HepG2 (cell line): Measurements from ENCODE around the gene RPS28. TPM values are rescaled to one million over a fixed set of nuclear protein-coding genes. Genes with fewer than 3 reads are reported as not detected.

Experiments
- ASH2L ChIP-seq: fragments of 300-600, 200-600 bp; sonication (generic); IDR thresholded peaks from 2 replicates; pipeline ENCODE4 v1.7.0; 2017; ENCODE audit warnings: low read depth, mild to moderate bottlenecking, moderate library complexity, mixed read lengths, low read length; ENCODE audit not compliant: insufficient read length
- CENPX ChIP-seq: sonication (generic); formaldehyde crosslinking; IDR thresholded peaks from 2 replicates; pipeline ENCODE4 v1.9.0; 2021; ENCODE audit warnings: mild to moderate bottlenecking, missing genetic modification reagents, moderate library complexity
- FOXK2 ChIP-seq: fragments of 450-650 bp; IDR thresholded peaks from 2 replicates; pipeline ENCODE4 v1.6.1; 2016
- MTA3 ChIP-seq: sonication (generic); formaldehyde crosslinking; IDR thresholded peaks from 2 replicates; pipeline ENCODE4 v1.4.0; 2020; ENCODE audit warnings: missing genetic modification reagents
- TFDP2 ChIP-seq: sonication (generic); formaldehyde crosslinking; IDR thresholded peaks from 2 replicates; pipeline ENCODE4 v1.4.0; 2020; ENCODE audit warnings: missing genetic modification reagents
- THAP9 ChIP-seq: sonication (generic); formaldehyde crosslinking; IDR thresholded peaks from 2 replicates; pipeline ENCODE4; 2020; ENCODE audit warnings: missing genetic modification reagents, mild to moderate bottlenecking, borderline replicate concordance
- TP53 ChIP-seq: sonication (generic); formaldehyde crosslinking; conservative IDR thresholded peaks from 2 replicates; pipeline ENCODE4 v1.4.0; 2020; ENCODE audit warnings: missing genetic modification reagents
- YEATS4 ChIP-seq: sonication (generic); formaldehyde crosslinking; IDR thresholded peaks from 2 replicates; pipeline ENCODE4 v1.4.0; 2020; ENCODE audit warnings: missing genetic modification reagents, borderline replicate concordance
- ZNF382 ChIP-seq: sonication (generic); formaldehyde crosslinking; IDR thresholded peaks from 2 replicates; pipeline ENCODE4 v1.5.0; 2020; ENCODE audit warnings: missing genetic modification reagents, mild to moderate bottlenecking, borderline replicate concordance
- ZNF546 ChIP-seq: sonication (generic); formaldehyde crosslinking; conservative IDR thresholded peaks from 2 replicates; pipeline ENCODE4 v1.8.1; 2023; ENCODE audit warnings: mild to moderate bottlenecking, missing genetic modification reagents
- polyA plus RNA-seq, 8 experiments: library from polyadenylated mRNA; depleted of rRNA in 3 of 8; stranded (reverse) in 7 of 8; unstranded in 1 of 8; fragments of >200 nt; fragmentation: Illumina TruSeq in 4 of 8; extraction: Trizol in 4 of 8; gene quantifications; 2 replicates each; pipeline versions ENCODE4 v1.2.1 to v1.2.3, GENCODE V29; 2011 to 2016; ENCODE audit warnings: low read depth in 4 of 8, missing spikeins in 1 of 8, mixed read lengths in 1 of 8; ENCODE audit not compliant: insufficient read depth in 1 of 8
- total RNA-seq, 5 experiments: library from RNA; depleted of rRNA; stranded (reverse); fragments of >200 nt; fragmentation: Illumina TruSeq; extraction: Trizol; gene quantifications; 2 replicates each; pipeline ENCODE4 v1.2.3, GENCODE V29; 2016; ENCODE audit warnings: low read depth in 1 of 5
- TF ChIP-seq, protein P1 (sequence below): sonication (generic); formaldehyde crosslinking; IDR thresholded peaks from 2 replicates; pipeline ENCODE4 v1.4.0; 2020; ENCODE audit warnings: mild to moderate bottlenecking, missing genetic modification reagents
- TF ChIP-seq, protein P2 (sequence below): IDR thresholded peaks from 2 replicates; pipeline ENCODE4 v1.6.1; 2012; ENCODE audit warnings: low read length, improper control_type of control experiment
- TF ChIP-seq, protein P3 (sequence below): sonication (generic); formaldehyde crosslinking; IDR thresholded peaks from 2 replicates; pipeline ENCODE4 v1.8.0; 2022; ENCODE audit warnings: low read depth, missing genetic modification reagents

The RPS28 gene
- total and polyA plus RNA-seq, 2 of the 13 experiments (the other 11 are each of a cell fraction or from before 2014, with no cell fraction given): 281 to 545 TPM

DNA sequence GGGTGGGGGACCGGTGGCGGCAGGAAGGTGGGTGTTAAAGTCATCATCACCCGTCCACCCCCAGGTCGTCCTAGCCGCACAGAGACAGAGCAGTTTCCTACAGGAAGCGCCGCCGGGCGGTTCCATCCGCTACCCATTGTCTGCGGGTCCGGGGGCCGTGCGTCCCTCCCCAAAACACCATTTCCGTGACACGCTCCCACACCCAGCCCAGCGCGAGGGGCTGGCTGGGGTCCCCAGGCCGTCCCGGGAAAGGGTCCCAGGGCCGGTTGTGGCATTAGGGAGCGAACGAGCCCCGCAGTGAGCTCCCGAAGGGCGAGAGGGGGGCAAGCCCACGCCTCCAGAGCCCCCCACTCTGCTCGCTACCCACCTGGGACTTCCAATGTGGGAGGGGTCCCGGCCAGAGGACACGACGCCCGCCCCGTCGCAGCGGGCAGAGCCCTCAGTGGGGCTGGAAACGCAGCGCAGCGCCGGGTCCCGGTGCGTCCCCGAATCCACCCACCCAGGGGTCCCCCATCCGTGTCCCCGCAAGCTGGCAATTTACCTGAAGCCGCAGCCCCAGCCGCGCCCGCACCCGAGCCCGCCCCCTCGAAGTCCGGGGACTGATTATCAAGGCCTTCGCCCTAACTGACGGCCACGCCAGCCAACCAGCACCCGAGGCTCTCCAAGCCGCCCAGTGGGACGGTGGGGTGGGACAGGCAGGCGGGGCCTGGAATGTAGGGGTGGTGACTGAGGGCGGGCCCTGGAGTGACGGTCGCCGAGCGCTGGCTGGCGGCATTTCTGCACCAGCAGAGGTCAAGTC is 21.6 kb downstream of the RPS28 start, which contains the start of gene KANK3 (continued):
- TF ChIP-seq, protein P1, sequence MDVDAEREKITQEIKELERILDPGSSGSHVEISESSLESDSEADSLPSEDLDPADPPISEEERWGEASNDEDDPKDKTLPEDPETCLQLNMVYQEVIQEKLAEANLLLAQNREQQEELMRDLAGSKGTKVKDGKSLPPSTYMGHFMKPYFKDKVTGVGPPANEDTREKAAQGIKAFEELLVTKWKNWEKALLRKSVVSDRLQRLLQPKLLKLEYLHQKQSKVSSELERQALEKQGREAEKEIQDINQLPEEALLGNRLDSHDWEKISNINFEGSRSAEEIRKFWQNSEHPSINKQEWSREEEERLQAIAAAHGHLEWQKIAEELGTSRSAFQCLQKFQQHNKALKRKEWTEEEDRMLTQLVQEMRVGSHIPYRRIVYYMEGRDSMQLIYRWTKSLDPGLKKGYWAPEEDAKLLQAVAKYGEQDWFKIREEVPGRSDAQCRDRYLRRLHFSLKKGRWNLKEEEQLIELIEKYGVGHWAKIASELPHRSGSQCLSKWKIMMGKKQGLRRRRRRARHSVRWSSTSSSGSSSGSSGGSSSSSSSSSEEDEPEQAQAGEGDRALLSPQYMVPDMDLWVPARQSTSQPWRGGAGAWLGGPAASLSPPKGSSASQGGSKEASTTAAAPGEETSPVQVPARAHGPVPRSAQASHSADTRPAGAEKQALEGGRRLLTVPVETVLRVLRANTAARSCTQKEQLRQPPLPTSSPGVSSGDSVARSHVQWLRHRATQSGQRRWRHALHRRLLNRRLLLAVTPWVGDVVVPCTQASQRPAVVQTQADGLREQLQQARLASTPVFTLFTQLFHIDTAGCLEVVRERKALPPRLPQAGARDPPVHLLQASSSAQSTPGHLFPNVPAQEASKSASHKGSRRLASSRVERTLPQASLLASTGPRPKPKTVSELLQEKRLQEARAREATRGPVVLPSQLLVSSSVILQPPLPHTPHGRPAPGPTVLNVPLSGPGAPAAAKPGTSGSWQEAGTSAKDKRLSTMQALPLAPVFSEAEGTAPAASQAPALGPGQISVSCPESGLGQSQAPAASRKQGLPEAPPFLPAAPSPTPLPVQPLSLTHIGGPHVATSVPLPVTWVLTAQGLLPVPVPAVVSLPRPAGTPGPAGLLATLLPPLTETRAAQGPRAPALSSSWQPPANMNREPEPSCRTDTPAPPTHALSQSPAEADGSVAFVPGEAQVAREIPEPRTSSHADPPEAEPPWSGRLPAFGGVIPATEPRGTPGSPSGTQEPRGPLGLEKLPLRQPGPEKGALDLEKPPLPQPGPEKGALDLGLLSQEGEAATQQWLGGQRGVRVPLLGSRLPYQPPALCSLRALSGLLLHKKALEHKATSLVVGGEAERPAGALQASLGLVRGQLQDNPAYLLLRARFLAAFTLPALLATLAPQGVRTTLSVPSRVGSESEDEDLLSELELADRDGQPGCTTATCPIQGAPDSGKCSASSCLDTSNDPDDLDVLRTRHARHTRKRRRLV (CRISPR knock-in tag): 0 out of 2 replicates have a peak, but pooled peaks have one; percentile 22
- TF ChIP-seq ZNF382 (CRISPR knock-in tag) (no peak), CENPX (CRISPR knock-in tag) (no peak), YEATS4 (CRISPR knock-in tag) (no peak), TP53 (CRISPR knock-in tag) (no peak), ASH2L (no peak), TFDP2 (CRISPR knock-in tag) (0 out of 2 replicates have a peak, but pooled peaks have one; percentile 28), ZNF546 (CRISPR knock-in tag) (no peak), MTA3 (CRISPR knock-in tag) (no peak), FOXK2 (no peak), THAP9 (0 out of 2 replicates have a peak, but pooled peaks have one; percentile 16)
- TF ChIP-seq, protein P2, sequence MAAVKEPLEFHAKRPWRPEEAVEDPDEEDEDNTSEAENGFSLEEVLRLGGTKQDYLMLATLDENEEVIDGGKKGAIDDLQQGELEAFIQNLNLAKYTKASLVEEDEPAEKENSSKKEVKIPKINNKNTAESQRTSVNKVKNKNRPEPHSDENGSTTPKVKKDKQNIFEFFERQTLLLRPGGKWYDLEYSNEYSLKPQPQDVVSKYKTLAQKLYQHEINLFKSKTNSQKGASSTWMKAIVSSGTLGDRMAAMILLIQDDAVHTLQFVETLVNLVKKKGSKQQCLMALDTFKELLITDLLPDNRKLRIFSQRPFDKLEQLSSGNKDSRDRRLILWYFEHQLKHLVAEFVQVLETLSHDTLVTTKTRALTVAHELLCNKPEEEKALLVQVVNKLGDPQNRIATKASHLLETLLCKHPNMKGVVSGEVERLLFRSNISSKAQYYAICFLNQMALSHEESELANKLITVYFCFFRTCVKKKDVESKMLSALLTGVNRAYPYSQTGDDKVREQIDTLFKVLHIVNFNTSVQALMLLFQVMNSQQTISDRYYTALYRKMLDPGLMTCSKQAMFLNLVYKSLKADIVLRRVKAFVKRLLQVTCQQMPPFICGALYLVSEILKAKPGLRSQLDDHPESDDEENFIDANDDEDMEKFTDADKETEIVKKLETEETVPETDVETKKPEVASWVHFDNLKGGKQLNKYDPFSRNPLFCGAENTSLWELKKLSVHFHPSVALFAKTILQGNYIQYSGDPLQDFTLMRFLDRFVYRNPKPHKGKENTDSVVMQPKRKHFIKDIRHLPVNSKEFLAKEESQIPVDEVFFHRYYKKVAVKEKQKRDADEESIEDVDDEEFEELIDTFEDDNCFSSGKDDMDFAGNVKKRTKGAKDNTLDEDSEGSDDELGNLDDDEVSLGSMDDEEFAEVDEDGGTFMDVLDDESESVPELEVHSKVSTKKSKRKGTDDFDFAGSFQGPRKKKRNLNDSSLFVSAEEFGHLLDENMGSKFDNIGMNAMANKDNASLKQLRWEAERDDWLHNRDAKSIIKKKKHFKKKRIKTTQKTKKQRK: no peak
- TF ChIP-seq, protein P3, sequence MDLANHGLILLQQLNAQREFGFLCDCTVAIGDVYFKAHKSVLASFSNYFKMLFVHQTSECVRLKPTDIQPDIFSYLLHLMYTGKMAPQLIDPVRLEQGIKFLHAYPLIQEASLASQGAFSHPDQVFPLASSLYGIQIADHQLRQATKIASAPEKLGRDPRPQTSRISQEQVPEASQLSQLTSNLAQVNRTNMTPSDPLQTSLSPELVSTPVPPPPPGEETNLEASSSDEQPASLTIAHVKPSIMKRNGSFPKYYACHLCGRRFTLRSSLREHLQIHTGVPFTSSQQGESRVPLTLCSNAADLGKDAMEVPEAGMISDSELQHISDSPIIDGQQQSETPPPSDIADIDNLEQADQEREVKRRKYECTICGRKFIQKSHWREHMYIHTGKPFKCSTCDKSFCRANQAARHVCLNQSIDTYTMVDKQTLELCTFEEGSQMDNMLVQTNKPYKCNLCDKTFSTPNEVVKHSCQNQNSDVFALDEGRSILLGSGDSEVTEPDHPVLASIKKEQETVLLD: no peak
